AG09319 (cell line): Measurements from ENCODE around the gene PPIL1.

Source experiments
- DNase-seq: peaks from one replicate; pipeline ENCODE4 v3.0.0-alpha.2; 2010; ENCODE audit warnings: low read depth; ENCODE audit errors: extremely low read depth
- CTCF ChIP-seq: IDR thresholded peaks from 2 replicates; pipeline ENCODE4 v1.5.1; 2011; ENCODE audit warnings: low read depth, mild to moderate bottlenecking, inconsistent platforms, low read length, moderate library complexity

PPIL1 gene

GRCh38 chr6:36888115-36888643 is 13.6 kb upstream of the PPIL1 start:
- no peak for TF ChIP-seq CTCF
- DNase-seq: no peak

- no peak for DNase-seq
- TF ChIP-seq CTCF: no peak
These were observed 12.5 kb upstream of the PPIL1 start for GRCh38 chr6:36886950-36887618.

GRCh38 chr6:36885461-36886401 is 11.1 kb upstream of the PPIL1 start, which contains the start of gene C6orf89:
TSS of gene C6orf89 (plus strand) at chr6:36885952. CDS start at chr6:36899445, 13,493 bp downstream.
- DNase-seq: peak; percentile 95
- TF ChIP-seq CTCF: peak; percentile 87

GRCh38 chr6:36884610-36885009 is 10.0 kb upstream of the PPIL1 start:
- no peak for DNase-seq
- TF ChIP-seq CTCF: no peak

GRCh38 chr6:36875250-36875633 is 639 bp upstream of the PPIL1 start:
- DNase-seq: no peak
- TF ChIP-seq CTCF: no peak

- no peak for DNase-seq
- no peak for TF ChIP-seq CTCF
These were observed 776 bp downstream of the PPIL1 start for GRCh38 chr6:36873612-36874442.
